Endodermal cell (in vitro differentiated cells): Measurements from ENCODE around the gene CYP2R1. TPM values are rescaled to one million over a fixed set of nuclear protein-coding genes. Genes with fewer than 3 reads are reported as not detected.

Experiments used
- DNase-seq: peaks from one replicate; pipeline ENCODE4 v3.0.0-alpha.2; 2017
- H3K27ac ChIP-seq: 2 replicates; pipeline ENCODE4 v1.5.1; 2013; ENCODE audit warnings: mild to moderate bottlenecking, low read depth, low read length, moderate library complexity
- H3K27me3 ChIP-seq: 2 replicates; pipeline ENCODE4 v1.6.1; 2013; ENCODE audit warnings: mild to moderate bottlenecking, low read length, moderate library complexity; ENCODE audit not compliant: insufficient read depth, control insufficient read depth, poor library complexity, severe bottlenecking
- H3K36me3 ChIP-seq: 2 replicates; pipeline ENCODE4 v1.7.0; 2013; ENCODE audit warnings: mild to moderate bottlenecking, low read length, moderate library complexity; ENCODE audit not compliant: control insufficient read depth, insufficient read depth
- H3K4me1 ChIP-seq: one replicate; pipeline ENCODE4 v1.7.0; 2013; ENCODE audit warnings: low read length; ENCODE audit not compliant: control insufficient read depth, insufficient read depth
- H3K4me3 ChIP-seq: 2 replicates; pipeline ENCODE4 v1.5.1; 2013; ENCODE audit warnings: mild to moderate bottlenecking, low read length, moderate library complexity
- H3K9ac ChIP-seq: 2 replicates; pipeline ENCODE4 v1.6.1; 2013; ENCODE audit warnings: mild to moderate bottlenecking, low read length, moderate library complexity; ENCODE audit not compliant: poor library complexity, severe bottlenecking; ENCODE audit errors: extremely low read depth
- H3K9me3 ChIP-seq: 2 replicates; pipeline ENCODE4 v1.6.1; 2013; ENCODE audit warnings: mild to moderate bottlenecking, low read length, moderate library complexity; ENCODE audit not compliant: control insufficient read depth
- H3K27ac Mint-ChIP-seq: 2 replicates; pipeline ENCODE4 v1.8.0; 2020; ENCODE audit warnings: mixed read lengths
- H3K27me3 Mint-ChIP-seq: 2 replicates; pipeline ENCODE4 v1.8.0; 2021; ENCODE audit warnings: mild to moderate bottlenecking, mixed read lengths; ENCODE audit not compliant: insufficient read depth
- H3K36me3 Mint-ChIP-seq: 2 replicates; pipeline ENCODE4 v1.8.0; 2020; ENCODE audit warnings: low read depth, mixed read lengths
- H3K4me1 Mint-ChIP-seq: 2 replicates; pipeline ENCODE4 v1.8.0; 2020; ENCODE audit warnings: mixed read lengths
- H3K4me3 Mint-ChIP-seq: 2 replicates; pipeline ENCODE4 v1.8.0; 2020; ENCODE audit warnings: mild to moderate bottlenecking, moderate library complexity, mixed read lengths
- H3K9me3 Mint-ChIP-seq: 2 replicates; pipeline ENCODE4 v1.8.0; 2020; ENCODE audit warnings: mild to moderate bottlenecking, mixed read lengths
- CTCF ChIP-seq: fragments of 200-600 bp; sonication (generic); conservative IDR thresholded peaks from 2 replicates; pipeline ENCODE4 v1.5.0; 2021; ENCODE audit warnings: antibody characterized with exemption, mild to moderate bottlenecking
- WGBS, 2 experiments: methylation state at CpG; one replicate each; pipeline versions ENCODE4 v1.1.5 to v1.1.7; 2013; ENCODE audit warnings: missing lambda C conversion rate in 2 of 2, mixed read lengths in 1 of 2; ENCODE audit not compliant: insufficient coverage in 1 of 2, insufficient read length in 1 of 2; 5-methylcytosine and 5-hydroxymethylcytosine counted together
- total RNA-seq, 2 donors: library from RNA; stranded (reverse); fragmentation: NEBNext Ultra II Directional in 1 of 2; extraction: Animal tissue kit (Norgen Biotek cat#: 25700) in 1 of 2; gene quantifications; 2 replicates in 1 of 2; 3 replicates in 1 of 2; pipeline ENCODE4 v1.2.1, GENCODE V29; 2021

Gene CYP2R1
- total RNA-seq, 2 donors from 2014 or later = 10.4 to 12.4 TPM

- no peaks in the 10 kb centered on the region for H3K9me3 Mint-ChIP-seq
- no peak overlapping the region for H3K27ac Mint-ChIP-seq
- no peak overlapping the region for H3K9ac ChIP-seq
- H3K4me1 ChIP-seq = no peaks in the 10 kb centered on the region
- no peaks in the 10 kb centered on the region for H3K27me3 ChIP-seq
- H3K36me3 Mint-ChIP-seq = no peaks in the 10 kb centered on the region
- H3K4me3 ChIP-seq = no peak overlapping the region
- WGBS, 2 experiments = 62 to 77% methylated on average over 3 to 6 of the region's 6 CpGs
- peak; percentile 73 for DNase-seq
- H3K27me3 Mint-ChIP-seq = peaks cover 14% of the 10 kb centered on the region
- no peak overlapping the region for H3K27ac ChIP-seq
- H3K4me1 Mint-ChIP-seq = peaks cover 6% of the 10 kb centered on the region
- peak; percentile 83 for TF ChIP-seq CTCF
- H3K36me3 ChIP-seq = no peaks in the 10 kb centered on the region
- no peaks in the 10 kb centered on the region for H3K9me3 ChIP-seq
- no peak overlapping the region for H3K4me3 Mint-ChIP-seq
These were observed 16.3 kb upstream of the CYP2R1 start for GRCh38 chr11:14908214-14908880.

- H3K4me3 Mint-ChIP-seq = no peak overlapping the region
These were observed 15.6 kb upstream of the CYP2R1 start for GRCh38 chr11:14907411-14908213.

DNA sequence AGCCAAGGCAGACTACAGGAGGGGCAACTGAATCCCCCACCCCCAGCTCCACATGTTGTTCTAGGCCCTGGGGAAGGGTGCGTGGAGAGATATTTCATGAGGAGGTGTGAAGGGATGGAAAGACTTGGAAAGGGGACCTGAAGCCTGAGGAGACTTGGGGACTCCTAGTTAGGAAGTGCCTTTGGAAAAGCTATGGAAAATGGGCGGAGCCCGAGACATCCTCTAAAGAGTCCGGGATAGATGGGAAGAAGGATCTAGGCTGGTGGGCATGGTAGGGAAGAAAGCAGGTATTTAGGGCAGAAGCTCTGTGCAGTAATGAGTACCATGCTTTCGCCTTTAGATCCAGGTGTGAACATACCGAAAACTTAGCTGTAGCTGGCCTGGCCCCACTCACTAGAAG lies 15.0 kb upstream of the CYP2R1 start:
- Histone ChIP-seq H3K9ac (no peak overlapping the region), H3K4me1 (no peaks in the 10 kb centered on the region), H3K9me3 (no peaks in the 10 kb centered on the region), H3K27ac (no peak overlapping the region), H3K36me3 (no peaks in the 10 kb centered on the region), H3K27me3 (no peaks in the 10 kb centered on the region), H3K4me3 (no peak overlapping the region)
- no peak overlapping the region for H3K4me3 Mint-ChIP-seq
- no peak overlapping the region for H3K27ac Mint-ChIP-seq
- 91 to 98% methylated on average over 4 to 6 of the region's 6 CpGs for WGBS, 2 experiments
- peaks cover 6% of the 10 kb centered on the region for H3K4me1 Mint-ChIP-seq
- no peak for DNase-seq
- no peak for TF ChIP-seq CTCF
- H3K9me3 Mint-ChIP-seq = no peaks in the 10 kb centered on the region
- H3K27me3 Mint-ChIP-seq = peaks cover 14% of the 10 kb centered on the region
- H3K36me3 Mint-ChIP-seq = no peaks in the 10 kb centered on the region

More at GRCh38 chr11:14907411-14908213, 15.6 kb upstream of the CYP2R1 start:
- no peak overlapping the region for H3K27ac ChIP-seq
- no peaks in the 10 kb centered on the region for H3K9me3 Mint-ChIP-seq
- H3K27me3 ChIP-seq = no peaks in the 10 kb centered on the region
- no peaks in the 10 kb centered on the region for H3K9me3 ChIP-seq
- no peaks in the 10 kb centered on the region for H3K4me1 ChIP-seq
- WGBS, 2 experiments = 53 to 56% methylated on average over 12 to 13 of the region's 13 CpGs
- H3K36me3 ChIP-seq = no peaks in the 10 kb centered on the region
- DNase-seq = peak; percentile 94
- H3K9ac ChIP-seq = no peak overlapping the region
- H3K4me1 Mint-ChIP-seq = peaks cover 6% of the 10 kb centered on the region
- peaks cover 14% of the 10 kb centered on the region for H3K27me3 Mint-ChIP-seq
- peak; percentile 95 for TF ChIP-seq CTCF
- no peak overlapping the region for H3K4me3 ChIP-seq
- no peaks in the 10 kb centered on the region for H3K36me3 Mint-ChIP-seq
- H3K27ac Mint-ChIP-seq = no peak overlapping the region
